H9 (cell line): ENCODE data around the gene IDUA. TPM values are rescaled to one million over a fixed set of nuclear protein-coding genes. Genes with fewer than 3 reads are reported as not detected.

Experiments
- DNase-seq: peaks from one replicate; pipeline ENCODE4 v3.0.0-alpha.2; 2017
- H2AFZ ChIP-seq: one replicate; pipeline ENCODE4 v1.6.1; 2013; ENCODE audit warnings: mild to moderate bottlenecking, low read length, control low read depth, moderate library complexity
- H2AK5ac ChIP-seq: 2 replicates; pipeline ENCODE4 v1.6.1; 2013; ENCODE audit warnings: low read length, control low read depth, mixed read lengths; ENCODE audit not compliant: insufficient read length
- H2BK120ac ChIP-seq: one replicate; pipeline ENCODE4 v1.6.1; 2013; ENCODE audit warnings: low read depth, mild to moderate bottlenecking, low read length, control low read depth, inconsistent platforms; ENCODE audit not compliant: poor library complexity, severe bottlenecking
- H2BK12ac ChIP-seq: 2 replicates; pipeline ENCODE4 v1.6.1; 2013; ENCODE audit warnings: low read length, control low read depth, mixed read lengths, low read depth; ENCODE audit not compliant: insufficient read length
- H2BK15ac ChIP-seq: 2 replicates; pipeline ENCODE4 v1.6.1; 2013; ENCODE audit warnings: low read depth, low read length, control low read depth
- H2BK20ac ChIP-seq: one replicate; pipeline ENCODE4 v1.6.1; 2013; ENCODE audit warnings: low read depth, mild to moderate bottlenecking, low read length, control low read depth, inconsistent platforms; ENCODE audit not compliant: poor library complexity, severe bottlenecking
- H2BK5ac ChIP-seq: 2 replicates; pipeline ENCODE4 v1.6.1; 2013; ENCODE audit warnings: low read length, control low read depth, mixed read lengths; ENCODE audit not compliant: insufficient read length
- H3K14ac ChIP-seq: 2 replicates; pipeline ENCODE4 v1.6.1; 2013; ENCODE audit warnings: low read length, control low read depth; ENCODE audit not compliant: insufficient read depth
- H3K18ac ChIP-seq: 2 replicates; pipeline ENCODE4 v1.6.1; 2013; ENCODE audit warnings: low read depth, mild to moderate bottlenecking, mixed read lengths, low read length, control low read depth; ENCODE audit not compliant: insufficient read length
- H3K23ac ChIP-seq: 2 replicates; pipeline ENCODE4 v1.6.1; 2013; ENCODE audit warnings: low read length, control low read depth, mixed read lengths, low read depth; ENCODE audit not compliant: insufficient read length
- H3K23me2 ChIP-seq: 2 replicates; pipeline ENCODE4 v1.6.1; 2013; ENCODE audit warnings: low read depth, mild to moderate bottlenecking, mixed read lengths, low read length, control low read depth; ENCODE audit not compliant: insufficient read length, poor library complexity, severe bottlenecking
- H3K27ac ChIP-seq: 2 replicates; pipeline ENCODE4 v1.5.1; 2013; ENCODE audit warnings: low read length, control low read depth, mixed read lengths, low read depth; ENCODE audit not compliant: insufficient read length
- H3K27me3 ChIP-seq: 2 replicates; pipeline ENCODE4 v1.6.1; 2013; ENCODE audit warnings: low read length, control low read depth, inconsistent platforms; ENCODE audit not compliant: insufficient read depth
- H3K4ac ChIP-seq: 2 replicates; pipeline ENCODE4 v1.6.1; 2013; ENCODE audit warnings: low read depth, mild to moderate bottlenecking, control low read depth, inconsistent platforms, low read length, moderate library complexity
- H3K4me1 ChIP-seq: 2 replicates; pipeline ENCODE4 v1.6.1; 2013; ENCODE audit warnings: low read length, control low read depth, inconsistent platforms; ENCODE audit not compliant: insufficient read depth
- H3K4me2 ChIP-seq: 2 replicates; pipeline ENCODE4 v1.6.1; 2013; ENCODE audit warnings: low read length, control low read depth, mixed read lengths; ENCODE audit not compliant: insufficient read length, insufficient read depth
- H3K56ac ChIP-seq: 2 replicates; pipeline ENCODE4 v1.6.1; 2013; ENCODE audit warnings: low read depth, mild to moderate bottlenecking, mixed read lengths, low read length, control low read depth; ENCODE audit not compliant: insufficient read length
- H3K79me1 ChIP-seq: 2 replicates; pipeline ENCODE4 v1.6.1; 2013; ENCODE audit warnings: low read depth, mild to moderate bottlenecking, moderate library complexity, low read length, control low read depth, inconsistent platforms; ENCODE audit not compliant: insufficient read depth, poor library complexity, severe bottlenecking
- H3K79me2 ChIP-seq: 2 replicates; pipeline ENCODE4 v1.6.1; 2013; ENCODE audit warnings: low read length, control low read depth, inconsistent platforms; ENCODE audit not compliant: insufficient read depth
- H3K9ac ChIP-seq: 2 replicates; pipeline ENCODE4 v1.6.1; 2013; ENCODE audit warnings: low read length, control low read depth, mixed read lengths; ENCODE audit not compliant: insufficient read length; ENCODE audit errors: extremely low read depth
- H3K9me3 ChIP-seq: one replicate; pipeline ENCODE4 v1.6.1; 2013; ENCODE audit warnings: low read depth, low read length, inconsistent platforms; ENCODE audit not compliant: control insufficient read depth
- H3T11ph ChIP-seq: one replicate; pipeline ENCODE4 v1.6.1; 2013; ENCODE audit warnings: mild to moderate bottlenecking, low read length, control low read depth, inconsistent platforms
- H4K20me1 ChIP-seq: one replicate; pipeline ENCODE4 v1.6.1; 2013; ENCODE audit not compliant: control insufficient read depth, insufficient read length, insufficient read depth
- H4K5ac ChIP-seq: 2 replicates; pipeline ENCODE4 v1.6.1; 2013; ENCODE audit warnings: low read depth, mild to moderate bottlenecking, mixed read lengths, low read length, control low read depth; ENCODE audit not compliant: insufficient read length
- H4K8ac ChIP-seq: replicated peaks from 2 replicates; pipeline ENCODE4 v1.6.1; 2013; ENCODE audit warnings: low read length, control low read depth, mixed read lengths, low read depth; ENCODE audit not compliant: insufficient read length
- H4K91ac ChIP-seq: 2 replicates; pipeline ENCODE4 v1.6.1; 2013; ENCODE audit warnings: low read depth, mild to moderate bottlenecking, moderate library complexity, mixed read lengths, low read length, control low read depth; ENCODE audit not compliant: insufficient read length
- H3K27ac Mint-ChIP-seq, 3 experiments: 2 replicates in 2 of 3; 3 replicates in 1 of 3; pipeline ENCODE4 v1.8.0; 2020 to 2021; ENCODE audit warnings: mixed read lengths in 3 of 3, mild to moderate bottlenecking in 1 of 3, moderate library complexity in 1 of 3
- H3K27me3 Mint-ChIP-seq: 2 replicates; pipeline ENCODE4 v1.8.0; 2021; ENCODE audit warnings: low read depth, mild to moderate bottlenecking, moderate library complexity, mixed read lengths
- H3K36me3 Mint-ChIP-seq, 3 experiments: 2 replicates in 2 of 3; 3 replicates in 1 of 3; pipeline ENCODE4 v1.8.0; 2020 to 2021; ENCODE audit warnings: low read depth in 3 of 3, mixed read lengths in 3 of 3; ENCODE audit not compliant: insufficient read depth in 1 of 3
- H3K4me1 Mint-ChIP-seq, 2 experiments: 2 replicates each; pipeline ENCODE4 v1.8.0; 2020; ENCODE audit warnings: mixed read lengths in 2 of 2
- H3K4me3 Mint-ChIP-seq, 2 experiments: 2 replicates in 1 of 2; 3 replicates in 1 of 2; pipeline ENCODE4 v1.8.0; 2020 to 2021; ENCODE audit warnings: mild to moderate bottlenecking in 2 of 2, mixed read lengths in 2 of 2, moderate library complexity in 1 of 2
- H3K9me3 Mint-ChIP-seq, 2 experiments: 2 replicates in 1 of 2; 3 replicates in 1 of 2; pipeline ENCODE4 v1.8.0; 2020; ENCODE audit warnings: mild to moderate bottlenecking in 2 of 2, mixed read lengths in 2 of 2, moderate library complexity in 1 of 2
- CTCF ChIP-seq: fragments of 200-600 bp; sonication (generic); conservative IDR thresholded peaks from 3 replicates; pipeline ENCODE4 v1.8.0; 2021; ENCODE audit warnings: antibody characterized with exemption, mild to moderate bottlenecking
- WGBS: extraction: QIAGEN DNeasy Blood & Tissue Kit; methylation state at CpG from one replicate; pipeline ENCODE4 v1.1.7; 2013; ENCODE audit warnings: missing lambda C conversion rate, low lambda C conversion rate, mixed read lengths; ENCODE audit not compliant: insufficient read length; ENCODE audit errors: extremely low coverage; 5-methylcytosine and 5-hydroxymethylcytosine counted together
- total RNA-seq: library from RNA; stranded (reverse); gene quantifications from 2 replicates; pipeline ENCODE4 v1.2.1, GENCODE V29; 2021

IDUA gene
- total RNA-seq, 1 experiment from 2014 or later, result 14.5 TPM

- H3K9ac ChIP-seq, result no peak overlapping the region
- no peak overlapping the region for H3K27ac ChIP-seq
- H2BK12ac ChIP-seq, result no peak overlapping the region
- H4K8ac ChIP-seq, result no peak overlapping the region
- no peak overlapping the region for H3K23ac ChIP-seq
- no peaks in the 10 kb centered on the region for H3K23me2 ChIP-seq
- H4K5ac ChIP-seq, result no peak overlapping the region
- no peak overlapping the region for H3K4me3 Mint-ChIP-seq
- H3K79me2 ChIP-seq, result no peaks in the 10 kb centered on the region
- TF ChIP-seq CTCF, result no peak
- H2AK5ac ChIP-seq, result no peak overlapping the region
- H3K56ac ChIP-seq, result no peak overlapping the region
- no peak overlapping the region for H3K4me2 ChIP-seq
- no peaks in the 10 kb centered on the region for H3K4me1 Mint-ChIP-seq
- no peak overlapping the region for H3K4ac ChIP-seq
- DNase-seq, result no peak
- H3K27me3 Mint-ChIP-seq, result no peaks in the 10 kb centered on the region
- H3K27me3 ChIP-seq, result no peaks in the 10 kb centered on the region; the same call in 1 of the 2 replicates
- no peak overlapping the region for H2AFZ ChIP-seq
- H4K20me1 ChIP-seq, result no peaks in the 10 kb centered on the region
- H3K36me3 Mint-ChIP-seq, result peaks cover 0 to 4% (median 0%) of the 10 kb centered on the region in 3 experiments; a peak in 1 of 7 replicates
- WGBS, result no CpG with 5 or more reads among the region's 39 CpGs
- no peak overlapping the region for H3T11ph ChIP-seq
- H3K18ac ChIP-seq, result no peak overlapping the region
- no peak overlapping the region for H2BK20ac ChIP-seq
- H2BK15ac ChIP-seq, result no peak overlapping the region
- no peak overlapping the region for H2BK120ac ChIP-seq
- no peak overlapping the region; the same call in 1 of the 2 replicates for H3K14ac ChIP-seq
- H4K91ac ChIP-seq, result no peak overlapping the region
- H3K4me1 ChIP-seq, result no peaks in the 10 kb centered on the region
- H3K9me3 Mint-ChIP-seq, result no peaks in the 10 kb centered on the region
- no peak overlapping the region for H3K27ac Mint-ChIP-seq
- no peaks in the 10 kb centered on the region for H3K79me1 ChIP-seq
- H2BK5ac ChIP-seq, result no peak overlapping the region
- H3K9me3 ChIP-seq, result no peaks in the 10 kb centered on the region
These were observed 23.3 kb upstream of the IDUA start for GRCh38 chr4:963276-964225.
